B cell (primary cell): ENCODE measurements around the gene FFAR2. TPM values are rescaled to one million over a fixed set of nuclear protein-coding genes. Genes with fewer than 3 reads are reported as not detected.

Experiments used
- ATAC-seq: fragments of 200-7000 bp; cut with Tn5 transposase; one replicate; pipeline ENCODE4 v1.10.0; 2021; ENCODE audit warnings: low read depth, mild to moderate bottlenecking, moderate number of reproducible peaks, moderate library complexity
- CTCF ChIA-PET: fragments of 350-600 bp; sonication (Branson Sonifier 250); formaldehyde crosslinking; loops from one replicate; lab custom pipeline; 2021; ENCODE audit warnings: antibody characterized with exemption, inconsistent platforms; lab: Charles Lee
- POLR2A ChIA-PET: fragments of 350-600 bp; sonication (Branson Sonifier 250); formaldehyde crosslinking; loops from one replicate; lab custom pipeline; 2021; ENCODE audit warnings: antibody characterized with exemption; lab: Charles Lee
- DNase-seq: peaks from one replicate; pipeline ENCODE4 v3.0.0; 2013
- H2AFZ ChIP-seq: 2 replicates; pipeline ENCODE4 v1.6.1; 2012; ENCODE audit warnings: mild to moderate bottlenecking, low read depth, low read length; ENCODE audit not compliant: insufficient read depth, poor library complexity, severe bottlenecking
- H3K27ac ChIP-seq, 2 donors: 1 replicate in 1 of 2; 2 replicates in 1 of 2; pipeline ENCODE4 v1.5.1; 2012 to 2013; ENCODE audit warnings: low read length in 2 of 2, mild to moderate bottlenecking in 2 of 2, moderate library complexity in 1 of 2
- H3K27me3 ChIP-seq, 4 experiments: fragments of 200-600 bp in 1 of 4; sonication (generic) in 1 of 4; replicated peaks in 1 of 4; 1 replicate in 2 of 4; 2 replicates in 2 of 4; pipeline versions ENCODE4 v1.6.1 to v1.7.0; 2013 to 2016; ENCODE audit warnings: low read length in 3 of 4, mild to moderate bottlenecking in 2 of 4, mixed read lengths in 1 of 4, moderate library complexity in 1 of 4; ENCODE audit not compliant: insufficient read depth in 4 of 4, control insufficient read depth in 3 of 4; ENCODE audit errors: control extremely low read depth in 1 of 4
- H3K36me3 ChIP-seq, 2 experiments: replicated peaks in 1 of 2; 1 replicate in 1 of 2; 2 replicates in 1 of 2; pipeline versions ENCODE4 v1.6.1 to v1.7.1; 2013; ENCODE audit warnings: low read length in 1 of 2; ENCODE audit not compliant: insufficient read depth in 2 of 2, control insufficient read depth in 1 of 2; ENCODE audit errors: control extremely low read depth in 1 of 2, extremely low read depth in 1 of 2
- H3K4me1 ChIP-seq, 2 donors: fragments of 200-600 bp in 1 of 2; sonication (generic) in 1 of 2; 1 replicate in 1 of 2; 2 replicates in 1 of 2; pipeline versions ENCODE4 v1.5.1 to v1.6.1; 2013 to 2017; ENCODE audit warnings: low read length in 2 of 2; ENCODE audit not compliant: control insufficient read depth in 2 of 2, insufficient read depth in 2 of 2
- H3K4me2 ChIP-seq: replicated peaks from 2 replicates; pipeline ENCODE3; 2012; ENCODE audit warnings: mild to moderate bottlenecking, low read depth, low read length; ENCODE audit not compliant: poor library complexity, severe bottlenecking
- H3K4me3 ChIP-seq, 5 experiments: fragments of 200-600 bp in 1 of 5; sonication (generic) in 1 of 5; 1 replicate in 3 of 5; 2 replicates in 2 of 5; pipeline versions ENCODE4 v1.5.1 to v1.7.0; 2011 to 2016; ENCODE audit warnings: low read length in 4 of 5, mild to moderate bottlenecking in 4 of 5, low read depth in 2 of 5, control low read depth in 1 of 5, moderate library complexity in 1 of 5; ENCODE audit not compliant: insufficient read depth in 1 of 5; ENCODE audit errors: control extremely low read depth in 1 of 5, extremely low read depth in 1 of 5
- H3K79me2 ChIP-seq: fragments of 200-600 bp; sonication (generic); one replicate; pipeline ENCODE4 v1.6.0; 2016; ENCODE audit warnings: low read length; ENCODE audit not compliant: control insufficient read depth, insufficient read depth
- H3K9ac ChIP-seq: fragments of 200-600 bp; sonication (generic); 2 replicates; pipeline ENCODE4 v1.6.1; 2017; ENCODE audit warnings: mild to moderate bottlenecking, low read length, moderate library complexity
- H3K9me3 ChIP-seq, 3 donors: one replicate each; pipeline versions ENCODE4 v1.6.1 to v1.7.1; 2013; ENCODE audit warnings: low read length in 2 of 3; ENCODE audit not compliant: control insufficient read depth in 2 of 3, insufficient read depth in 1 of 3; ENCODE audit errors: control extremely low read depth in 1 of 3
- H4K20me1 ChIP-seq: 2 replicates; pipeline ENCODE4 v1.6.0; 2012; ENCODE audit warnings: mild to moderate bottlenecking, low read length; ENCODE audit not compliant: insufficient read depth, control insufficient read depth, poor library complexity, severe bottlenecking
- H3K27ac Mint-ChIP-seq: one replicate; pipeline ENCODE4 v1.8.0; 2021; ENCODE audit warnings: mixed read lengths
- H3K27me3 Mint-ChIP-seq: one replicate; pipeline ENCODE4 v1.8.0; 2021; ENCODE audit warnings: mixed read lengths
- H3K4me1 Mint-ChIP-seq: one replicate; pipeline ENCODE4 v1.8.0; 2021; ENCODE audit warnings: mixed read lengths
- H3K4me3 Mint-ChIP-seq: one replicate; pipeline ENCODE4 v1.8.0; 2021; ENCODE audit warnings: mixed read lengths
- H3K9me3 Mint-ChIP-seq: one replicate; pipeline ENCODE4 v1.8.0; 2022; ENCODE audit warnings: mixed read lengths; ENCODE audit not compliant: insufficient read depth
- EZH2 ChIP-seq: IDR thresholded peaks from 2 replicates; pipeline ENCODE4 v1.6.1; 2012; ENCODE audit warnings: borderline replicate concordance, low read depth, mild to moderate bottlenecking, moderate library complexity, low read length; ENCODE audit not compliant: insufficient read depth, poor library complexity, severe bottlenecking
- WGBS: methylation state at CpG from one replicate; pipeline ENCODE4 v1.1.5; 2013; ENCODE audit warnings: missing lambda C conversion rate; ENCODE audit not compliant: insufficient coverage; 5-methylcytosine and 5-hydroxymethylcytosine counted together
- intact Hi-C: fragments of 100-400 bp; cut with micrococcal nuclease; formaldehyde crosslinking; loops from one replicate; pipeline ENCODE4 v1.10.0; 2022
- polyA plus RNA-seq: library from polyadenylated mRNA; depleted of rRNA; stranded (reverse); fragments of >200 nt; gene quantifications from 2 replicates; pipeline ENCODE4 v1.2.3, GENCODE V29; 2012
- total RNA-seq, 2 donors: library from RNA; stranded (reverse); fragments of 120-200 nt in 1 of 2; gene quantifications; 1 replicate in 1 of 2; 2 replicates in 1 of 2; pipeline versions ENCODE4 v1.2.3 to v1.2.4, GENCODE V29; 2013 to 2022
- TF ChIP-seq, protein P1 (sequence below): fragments of 200-600 bp; IDR thresholded peaks from one replicate; pipeline ENCODE4 v1.8.0; 2022; ENCODE audit warnings: antibody characterized with exemption, mild to moderate bottlenecking

Gene FFAR2
- total and polyA plus RNA-seq, 2 donors (not counting 1 experiment from before 2014, with no cell fraction given): 0.31 TPM; not detected in 1

DNA sequence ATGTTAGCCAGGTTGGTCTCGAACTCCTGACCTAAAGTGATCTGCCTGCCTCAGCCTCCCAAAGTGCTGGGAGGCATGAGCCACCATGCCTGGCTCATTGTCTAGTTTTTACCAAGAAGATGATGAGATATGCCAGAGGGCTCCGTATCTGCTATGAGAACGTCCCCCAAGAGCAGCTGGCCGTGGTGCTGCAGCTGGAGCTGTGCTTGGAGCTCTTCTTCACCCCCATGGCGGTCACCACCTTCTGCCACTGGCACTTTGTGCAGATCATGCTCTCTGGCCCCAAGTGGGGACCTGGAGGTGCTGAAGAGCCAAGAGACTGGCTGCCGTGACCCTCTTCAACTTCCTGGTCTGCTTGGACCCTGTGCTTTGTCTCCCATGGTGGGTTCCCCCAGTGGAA is 40.4 kb upstream of the FFAR2 start:
- DNase-seq (no peak), ATAC-seq (no peak)
- H4K20me1 ChIP-seq: no peaks in the 10 kb centered on the region
- no peak overlapping the region for H3K4me3 ChIP-seq
- H3K79me2 ChIP-seq: no peaks in the 10 kb centered on the region
- H3K27me3 ChIP-seq: no peaks in the 10 kb centered on the region
- TF ChIP-seq, protein P1, sequence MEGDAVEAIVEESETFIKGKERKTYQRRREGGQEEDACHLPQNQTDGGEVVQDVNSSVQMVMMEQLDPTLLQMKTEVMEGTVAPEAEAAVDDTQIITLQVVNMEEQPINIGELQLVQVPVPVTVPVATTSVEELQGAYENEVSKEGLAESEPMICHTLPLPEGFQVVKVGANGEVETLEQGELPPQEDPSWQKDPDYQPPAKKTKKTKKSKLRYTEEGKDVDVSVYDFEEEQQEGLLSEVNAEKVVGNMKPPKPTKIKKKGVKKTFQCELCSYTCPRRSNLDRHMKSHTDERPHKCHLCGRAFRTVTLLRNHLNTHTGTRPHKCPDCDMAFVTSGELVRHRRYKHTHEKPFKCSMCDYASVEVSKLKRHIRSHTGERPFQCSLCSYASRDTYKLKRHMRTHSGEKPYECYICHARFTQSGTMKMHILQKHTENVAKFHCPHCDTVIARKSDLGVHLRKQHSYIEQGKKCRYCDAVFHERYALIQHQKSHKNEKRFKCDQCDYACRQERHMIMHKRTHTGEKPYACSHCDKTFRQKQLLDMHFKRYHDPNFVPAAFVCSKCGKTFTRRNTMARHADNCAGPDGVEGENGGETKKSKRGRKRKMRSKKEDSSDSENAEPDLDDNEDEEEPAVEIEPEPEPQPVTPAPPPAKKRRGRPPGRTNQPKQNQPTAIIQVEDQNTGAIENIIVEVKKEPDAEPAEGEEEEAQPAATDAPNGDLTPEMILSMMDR: no peak
- TF ChIP-seq EZH2: no peak
- H3K4me3 Mint-ChIP-seq: no peak overlapping the region
- 92% methylated on average over 5 of the region's 6 CpGs for whole genome bisulfite sequencing
- H3K27ac ChIP-seq: no peak overlapping the region
- no peaks in the 10 kb centered on the region for H3K9me3 ChIP-seq
- no peak overlapping the region for H2AFZ ChIP-seq
- no peak overlapping the region for H3K27ac Mint-ChIP-seq
- ChIA-PET CTCF (no interaction called here), POLR2A (no interaction called here)
- no peak overlapping the region for H3K9ac ChIP-seq
- H3K27me3 Mint-ChIP-seq: peaks cover under 1% of the 10 kb centered on the region
- no peaks in the 10 kb centered on the region for H3K36me3 ChIP-seq
- H3K4me1 Mint-ChIP-seq: peaks cover 11% of the 10 kb centered on the region
- no peak overlapping the region for H3K4me2 ChIP-seq
- intact Hi-C loops: no loop called here
- no peaks in the 10 kb centered on the region for H3K9me3 Mint-ChIP-seq
- peaks cover 8 to 10% of the 10 kb centered on the region in 2 donors for H3K4me1 ChIP-seq

GRCh38 chr19:35408284-35409171 is 39.5 kb upstream of the FFAR2 start:
- WGBS: 68% methylated on average over 6 of the region's 13 CpGs

More at GRCh38 chr19:35408284-35409171, 39.5 kb upstream of the FFAR2 start:
- no peak overlapping the region for H3K4me3 ChIP-seq
- no peak for TF ChIP-seq EZH2
- TF ChIP-seq, protein P1: no peak
- no peaks in the 10 kb centered on the region for H4K20me1 ChIP-seq
- Mint-ChIP-seq H3K27me3 (peaks cover 6% of the 10 kb centered on the region), H3K4me1 (peaks cover 11% of the 10 kb centered on the region), H3K9me3 (no peaks in the 10 kb centered on the region), H3K4me3 (no peak overlapping the region), H3K27ac (peak overlapping the region; percentile 28)
- no peak overlapping the region for H3K27ac ChIP-seq
- H3K4me2 ChIP-seq: peak overlapping the region; percentile 34
- peaks cover 8 to 10% of the 10 kb centered on the region in 2 donors for H3K4me1 ChIP-seq
- H3K79me2 ChIP-seq: no peaks in the 10 kb centered on the region
- H3K27me3 ChIP-seq: no peaks in the 10 kb centered on the region
- no peak overlapping the region for H3K9ac ChIP-seq
- ChIA-PET CTCF (interaction anchor here (1.2 to 1.3 kb wide), 4 partner anchors 51 to 102 kb away, joined by 3 read pairs; no protein-coding TSS in a partner anchor), POLR2A (interaction anchor here (0.5 to 0.9 kb wide), 4 partner anchors 32 to 388 kb away, joined by 3 to 6 read pairs (median 4); no protein-coding TSS in a partner anchor)
- DNase-seq (peak; percentile 54), ATAC-seq (peak; percentile 67)
- intact Hi-C loops: no loop called here
- H2AFZ ChIP-seq: peak overlapping the region; percentile 34
- H3K36me3 ChIP-seq: no peaks in the 10 kb centered on the region
- H3K9me3 ChIP-seq: no peaks in the 10 kb centered on the region
